Upper lobe of left lung (tissue), 6 donors: ENCODE data around the gene ISL2. TPM values are rescaled to one million over a fixed set of nuclear protein-coding genes. Genes with fewer than 3 reads are reported as not detected.

Experiments used
- ATAC-seq, 2 donors: fragments of 200-7000 bp; cut with Tn5 transposase; one replicate each; pipeline ENCODE4 v1.9.1; 2022; ENCODE audit warnings: mild to moderate bottlenecking in 2 of 2, moderate library complexity in 2 of 2; ENCODE audit not compliant: low FRiP score in 2 of 2
- DNase-seq, 2 donors: peaks; one replicate each; pipeline ENCODE4 v3.0.0-alpha.2; 2019 to 2020
- H3K27ac ChIP-seq, 4 donors: fragments of 200-600 bp; sonication (generic); one replicate each; pipeline ENCODE4 v1.5.1; 2016 to 2019
- H3K27me3 ChIP-seq, 4 donors: fragments of 200-600 bp; sonication (generic); one replicate each; pipeline ENCODE4 v1.5.1; 2017 to 2019
- H3K36me3 ChIP-seq, 4 donors: fragments of 200-600 bp; sonication (generic); one replicate each; pipeline ENCODE4 v1.5.1; 2016 to 2019
- H3K4me1 ChIP-seq, 4 donors: fragments of 200-600 bp; sonication (generic); one replicate each; pipeline ENCODE4 v1.5.1; 2018 to 2019
- H3K4me3 ChIP-seq, 4 donors: fragments of 200-600 bp; sonication (generic); one replicate each; pipeline ENCODE4 v1.5.1; 2017 to 2019; ENCODE audit warnings: mild to moderate bottlenecking in 2 of 4, moderate library complexity in 1 of 4
- H3K9me3 ChIP-seq, 4 donors: fragments of 200-600 bp; sonication (generic); one replicate each; pipeline ENCODE4 v1.5.1; 2018 to 2019
- CTCF ChIP-seq, 6 experiments: fragments of 450-650 bp in 4 of 6; fragments of 200-600 bp in 2 of 6; sonication (generic) in 2 of 6; IDR thresholded peaks; one replicate each; pipeline ENCODE4 v1.5.1; 2016 to 2019; ENCODE audit warnings: antibody characterized with exemption in 6 of 6
- EP300 ChIP-seq, 4 donors: sonication (generic); formaldehyde crosslinking; IDR thresholded peaks; one replicate each; pipeline ENCODE4 v1.5.1; 2017; ENCODE audit warnings: antibody characterized with exemption in 4 of 4, control low read depth in 2 of 4
- POLR2A ChIP-seq, 4 donors: fragments of 450-650 bp; IDR thresholded peaks; one replicate each; pipeline ENCODE4 v1.5.1; 2016 to 2017; ENCODE audit warnings: antibody characterized with exemption in 4 of 4, mild to moderate bottlenecking in 2 of 4
- POLR2AphosphoS5 ChIP-seq, 2 donors: sonication (generic); formaldehyde crosslinking; IDR thresholded peaks; one replicate each; pipeline ENCODE4 v1.5.1; 2017; ENCODE audit warnings: antibody characterized with exemption in 2 of 2
- WGBS, 2 donors: methylation state at CpG; one replicate each; pipeline ENCODE4 v1.1.5; 2017 to 2018; 5-methylcytosine and 5-hydroxymethylcytosine counted together
- total RNA-seq, 6 donors: library from RNA; depleted of rRNA in 4 of 6; stranded (reverse); fragments of >200 nt in 4 of 6; gene quantifications; one replicate each; pipeline versions ENCODE4 v1.1.0 to v1.2.1, GENCODE V29; 2016 to 2021
- donor health status: DM: no; HTN: no; CAD: no; lungs with moderate emphysema.
- donor health status: DM: no; HTN: yes; CAD: no; lungs with severe emphysema.

ISL2 gene
- total RNA-seq, 6 donors from 2014 or later = 0.34 to 1.8 (median 0.47) TPM; not detected in 2

GRCh38 chr15:76339305-76340197, 3.0 kb downstream of the ISL2 start:
- Histone ChIP-seq H3K4me3 (peak overlapping the region in 3 of 4 donors; percentile 26 to 49 (median 47)), H3K36me3 (no peaks in the 10 kb centered on the region), H3K4me1 (peaks cover 66 to 86% (median 66%) of the 10 kb centered on the region in 4 donors), H3K9me3 (peaks cover 0 to 7% (median 0%) of the 10 kb centered on the region in 4 donors), H3K27me3 (peaks cover 5 to 96% (median 72%) of the 10 kb centered on the region in 4 donors), H3K27ac (no peak overlapping the region)
- ATAC-seq (peak in 1 of 2 donors; percentile 11), DNase-seq (no peak)
- peak in 1 of 2 donors; percentile 28 for TF ChIP-seq POLR2AphosphoS5 (IDR thresholded peaks at IDR 0.05)
- TF ChIP-seq CTCF (IDR thresholded peaks at IDR 0.05) = no peak
- WGBS, 2 donors = 8 to 11% methylated on average over 47 to 48 of the region's 48 CpGs

DNA sequence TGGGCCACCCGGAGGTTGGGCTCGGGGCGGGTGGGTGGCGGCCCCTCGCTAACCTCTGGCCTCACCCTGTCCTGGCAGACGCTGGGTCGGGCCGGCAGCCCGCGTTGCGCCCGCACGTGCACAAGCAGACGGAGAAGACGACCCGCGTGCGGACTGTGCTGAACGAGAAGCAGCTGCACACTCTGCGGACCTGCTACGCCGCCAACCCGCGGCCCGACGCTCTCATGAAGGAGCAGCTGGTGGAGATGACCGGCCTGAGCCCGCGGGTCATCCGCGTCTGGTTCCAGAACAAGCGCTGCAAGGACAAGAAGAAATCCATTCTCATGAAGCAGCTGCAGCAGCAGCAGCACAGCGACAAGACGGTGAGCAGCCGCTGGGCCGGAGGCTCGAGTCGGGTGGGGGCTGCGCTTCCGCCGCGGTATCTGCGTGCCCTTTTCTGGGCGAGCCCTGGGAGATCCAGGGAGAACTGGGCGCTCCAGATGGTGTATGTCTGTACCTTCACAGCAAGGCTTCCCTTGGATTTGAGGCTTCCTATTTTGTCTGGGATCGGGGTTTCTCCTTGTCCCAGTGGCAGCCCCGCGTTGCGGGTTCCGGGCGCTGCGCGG, 3.7 kb downstream of the ISL2 start:
- peaks cover 5 to 98% (median 74%) of the 10 kb centered on the region in 4 donors for H3K27me3 ChIP-seq
- ATAC-seq (peak in 1 of 2 donors; percentile 26), DNase-seq (peak in 1 of 2 donors; percentile 88)
- H3K9me3 ChIP-seq = peaks cover 0 to 7% (median 0%) of the 10 kb centered on the region in 4 donors
- peak overlapping the region in 3 of 4 donors; percentile 26 to 49 (median 47) for H3K4me3 ChIP-seq
- no peak overlapping the region for H3K27ac ChIP-seq
- 0 to 6% methylated on average over 14 to 47 of the region's 53 CpGs for WGBS, 2 donors
- peaks cover 63 to 82% (median 66%) of the 10 kb centered on the region in 4 donors for H3K4me1 ChIP-seq
- H3K36me3 ChIP-seq = no peaks in the 10 kb centered on the region
- TF ChIP-seq CTCF (IDR thresholded peaks at IDR 0.05) = no peak
- no peak for TF ChIP-seq EP300 (IDR thresholded peaks at IDR 0.05)
- TF ChIP-seq POLR2AphosphoS5 (IDR thresholded peaks at IDR 0.05) = no peak
- TF ChIP-seq POLR2A (IDR thresholded peaks at IDR 0.05) = no peak

- peak in 1 of 2 donors; percentile 79 for DNase-seq
- peak; percentile 14 to 38 for ATAC-seq
- Histone ChIP-seq H3K27me3 (peaks cover 6 to 98% (median 75%) of the 10 kb centered on the region in 4 donors), H3K4me3 (peak overlapping the region in 3 of 4 donors; percentile 26 to 49 (median 47)), H3K4me1 (peaks cover 65 to 80% (median 69%) of the 10 kb centered on the region in 4 donors), H3K27ac (no peak overlapping the region), H3K9me3 (peaks cover 0 to 5% (median 0%) of the 10 kb centered on the region in 4 donors), H3K36me3 (no peaks in the 10 kb centered on the region)
- TF ChIP-seq POLR2A (IDR thresholded peaks at IDR 0.05) (no peak), EP300 (IDR thresholded peaks at IDR 0.05) (no peak), CTCF (IDR thresholded peaks at IDR 0.05) (peak in 2 of 6 experiments; percentile 4 to 25), POLR2AphosphoS5 (IDR thresholded peaks at IDR 0.05) (no peak)
- WGBS, 2 donors = 4 to 8% methylated on average over 4 to 8 of the region's 35 CpGs
These were observed 4.3 kb downstream of the ISL2 start for GRCh38 chr15:76340803-76341365.

GRCh38 chr15:76341366-76342057, 4.9 kb downstream of the ISL2 start:
- peaks cover 67 to 80% (median 69%) of the 10 kb centered on the region in 4 donors for H3K4me1 ChIP-seq
- 5 to 6% methylated on average over 23 to 42 of the region's 42 CpGs for WGBS, 2 donors
- peaks cover 0 to 5% (median 0%) of the 10 kb centered on the region in 4 donors for H3K9me3 ChIP-seq
- H3K27me3 ChIP-seq = peaks cover 6 to 98% (median 76%) of the 10 kb centered on the region in 4 donors
- H3K27ac ChIP-seq = no peak overlapping the region
- peak overlapping the region in 3 of 4 donors; percentile 2 to 47 (median 4) for H3K4me3 ChIP-seq
- ATAC-seq = peak in 1 of 2 donors; percentile 31
- peak in 1 of 2 donors; percentile 73 for DNase-seq
- no peaks in the 10 kb centered on the region for H3K36me3 ChIP-seq
- no peak for TF ChIP-seq POLR2AphosphoS5 (IDR thresholded peaks at IDR 0.05)
- TF ChIP-seq CTCF (IDR thresholded peaks at IDR 0.05) = no peak
- TF ChIP-seq EP300 (IDR thresholded peaks at IDR 0.05) = no peak
- TF ChIP-seq POLR2A (IDR thresholded peaks at IDR 0.05) = no peak
